Measurements from ENCODE around the gene AXIN1.

DNA sequence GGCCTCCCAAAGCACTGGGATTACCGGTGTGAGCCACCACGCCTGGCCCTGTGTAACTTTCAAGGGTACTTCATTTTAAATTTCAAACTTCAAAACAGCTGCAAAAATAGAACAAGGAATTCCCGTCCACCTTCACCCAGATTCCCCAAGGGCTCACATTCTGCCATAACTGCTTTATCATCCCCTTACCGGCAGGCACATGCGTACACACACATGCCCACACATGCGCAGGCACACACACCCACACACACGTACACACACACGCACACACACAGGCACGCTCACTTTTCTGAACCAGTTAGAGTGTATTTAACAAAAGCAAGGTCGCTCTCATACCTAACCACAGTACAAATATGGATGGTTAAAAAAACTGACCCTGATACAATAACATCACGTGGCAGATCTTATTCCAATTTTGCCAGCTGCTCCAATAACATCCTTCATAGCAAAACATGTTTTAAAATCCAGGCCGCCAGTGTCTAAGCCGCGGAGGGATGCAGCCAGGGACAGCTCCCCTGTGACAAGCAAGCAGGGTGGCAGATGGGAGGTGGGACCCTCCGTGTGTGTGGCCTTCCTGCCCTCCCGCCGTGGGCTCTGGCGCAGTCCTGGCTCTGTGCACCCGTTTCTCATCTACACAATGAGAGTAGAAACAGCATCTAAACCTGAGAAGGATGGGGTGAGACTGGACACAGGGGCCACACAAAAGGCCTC is 46.5 kb downstream of the AXIN1 start:
- TF ChIP-seq, protein P1, sequence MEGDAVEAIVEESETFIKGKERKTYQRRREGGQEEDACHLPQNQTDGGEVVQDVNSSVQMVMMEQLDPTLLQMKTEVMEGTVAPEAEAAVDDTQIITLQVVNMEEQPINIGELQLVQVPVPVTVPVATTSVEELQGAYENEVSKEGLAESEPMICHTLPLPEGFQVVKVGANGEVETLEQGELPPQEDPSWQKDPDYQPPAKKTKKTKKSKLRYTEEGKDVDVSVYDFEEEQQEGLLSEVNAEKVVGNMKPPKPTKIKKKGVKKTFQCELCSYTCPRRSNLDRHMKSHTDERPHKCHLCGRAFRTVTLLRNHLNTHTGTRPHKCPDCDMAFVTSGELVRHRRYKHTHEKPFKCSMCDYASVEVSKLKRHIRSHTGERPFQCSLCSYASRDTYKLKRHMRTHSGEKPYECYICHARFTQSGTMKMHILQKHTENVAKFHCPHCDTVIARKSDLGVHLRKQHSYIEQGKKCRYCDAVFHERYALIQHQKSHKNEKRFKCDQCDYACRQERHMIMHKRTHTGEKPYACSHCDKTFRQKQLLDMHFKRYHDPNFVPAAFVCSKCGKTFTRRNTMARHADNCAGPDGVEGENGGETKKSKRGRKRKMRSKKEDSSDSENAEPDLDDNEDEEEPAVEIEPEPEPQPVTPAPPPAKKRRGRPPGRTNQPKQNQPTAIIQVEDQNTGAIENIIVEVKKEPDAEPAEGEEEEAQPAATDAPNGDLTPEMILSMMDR (IDR thresholded peaks at IDR 0.05): no peak
- TF ChIP-seq POLR2AphosphoS5 (IDR thresholded peaks at IDR 0.05): no peak
